Measurements from ENCODE around the gene KLF14. TPM values are rescaled to one million over a fixed set of nuclear protein-coding genes. Genes with fewer than 3 reads are reported as not detected.

KLF14 gene
- total RNA-seq, 1 donor from 2014 or later, result not detected

- no peak overlapping the region for H3K4me3 ChIP-seq (ENCODE audit: low read depth, low read length)
- TF ChIP-seq CTCF (IDR thresholded peaks at IDR 0.05; ENCODE audit: insufficient read depth, low read length, poor library complexity, severe bottlenecking), result no peak
- H3K36me3 ChIP-seq (ENCODE audit: control insufficient read depth, insufficient read depth, low read length), result no peaks in the 10 kb centered on the region
- no peak for DNase-seq (ENCODE audit: low read depth)
- no peaks in the 10 kb centered on the region for H3K27me3 ChIP-seq (ENCODE audit: control insufficient read depth, insufficient read depth, low read length)
These were observed 10.2 kb downstream of the KLF14 start for GRCh38 chr7:130723784-130724183.

GRCh38 chr7:130721486-130722277 lies 12.3 kb downstream of the KLF14 start:
- peak; percentile 26 for DNase-seq (ENCODE audit: low read depth)
- Histone ChIP-seq H3K36me3 (ENCODE audit: control insufficient read depth, insufficient read depth, low read length) (no peaks in the 10 kb centered on the region), H3K27me3 (ENCODE audit: control insufficient read depth, insufficient read depth, low read length) (no peaks in the 10 kb centered on the region), H3K4me3 (ENCODE audit: low read depth, low read length) (no peak overlapping the region)
- peak; percentile 75 for TF ChIP-seq CTCF (IDR thresholded peaks at IDR 0.05; ENCODE audit: insufficient read depth, low read length, poor library complexity, severe bottlenecking)

- Histone ChIP-seq H3K4me3 (ENCODE audit: low read depth, low read length) (no peak overlapping the region), H3K27me3 (ENCODE audit: control insufficient read depth, insufficient read depth, low read length) (no peaks in the 10 kb centered on the region), H3K36me3 (ENCODE audit: control insufficient read depth, insufficient read depth, low read length) (no peaks in the 10 kb centered on the region)
- TF ChIP-seq CTCF (IDR thresholded peaks at IDR 0.05; ENCODE audit: insufficient read depth, low read length, poor library complexity, severe bottlenecking), result no peak
- DNase-seq (ENCODE audit: low read depth), result peak; percentile 42
These were observed 14.5 kb downstream of the KLF14 start for GRCh38 chr7:130719541-130719940.

- Histone ChIP-seq H3K36me3 (ENCODE audit: control insufficient read depth, insufficient read depth, low read length) (no peaks in the 10 kb centered on the region), H3K27me3 (ENCODE audit: control insufficient read depth, insufficient read depth, low read length) (no peaks in the 10 kb centered on the region), H3K4me3 (ENCODE audit: low read depth, low read length) (no peak overlapping the region)
- no peak for TF ChIP-seq CTCF (IDR thresholded peaks at IDR 0.05; ENCODE audit: insufficient read depth, low read length, poor library complexity, severe bottlenecking)
- no peak for DNase-seq (ENCODE audit: low read depth)
These were observed 21.6 kb downstream of the KLF14 start for GRCh38 chr7:130712416-130712815.

GRCh38 chr7:130708766-130709165 lies 25.2 kb downstream of the KLF14 start:
- Histone ChIP-seq H3K36me3 (ENCODE audit: control insufficient read depth, insufficient read depth, low read length) (no peaks in the 10 kb centered on the region), H3K27me3 (ENCODE audit: control insufficient read depth, insufficient read depth, low read length) (no peaks in the 10 kb centered on the region), H3K4me3 (ENCODE audit: low read depth, low read length) (no peak overlapping the region)
- TF ChIP-seq CTCF (IDR thresholded peaks at IDR 0.05; ENCODE audit: insufficient read depth, low read length, poor library complexity, severe bottlenecking), result no peak
- no peak for DNase-seq (ENCODE audit: low read depth)

GRCh38 chr7:130708001-130708400 lies 26.0 kb downstream of the KLF14 start:
- no peaks in the 10 kb centered on the region for H3K36me3 ChIP-seq (ENCODE audit: control insufficient read depth, insufficient read depth, low read length)
- no peak for TF ChIP-seq CTCF (IDR thresholded peaks at IDR 0.05; ENCODE audit: insufficient read depth, low read length, poor library complexity, severe bottlenecking)
- DNase-seq (ENCODE audit: low read depth), result no peak

More at GRCh38 chr7:130708001-130708400, 26.0 kb downstream of the KLF14 start:
- Histone ChIP-seq H3K4me3 (ENCODE audit: low read depth, low read length) (no peak overlapping the region), H3K27me3 (ENCODE audit: control insufficient read depth, insufficient read depth, low read length) (no peaks in the 10 kb centered on the region)
